Esophagus muscularis mucosa (tissue), 4 donors: ENCODE data around the gene KCNB1.

Experiments
- CTCF ChIP-seq, 3 experiments: fragments of 200-600 bp in 2 of 3; fragments of 450-650 bp in 1 of 3; sonication (generic) in 2 of 3; IDR thresholded peaks; one replicate each; pipeline ENCODE4 v1.5.1; 2017 to 2019; ENCODE audit warnings: antibody characterized with exemption in 3 of 3, mild to moderate bottlenecking in 2 of 3, moderate library complexity in 1 of 3
- EP300 ChIP-seq: sonication (generic); formaldehyde crosslinking; IDR thresholded peaks from one replicate; pipeline ENCODE4 v1.6.1; 2017; ENCODE audit warnings: antibody characterized with exemption
- POLR2A ChIP-seq: fragments of 450-650 bp; IDR thresholded peaks from one replicate; pipeline ENCODE4 v1.6.1; 2017; ENCODE audit warnings: antibody characterized with exemption, moderate library complexity, mild to moderate bottlenecking, low read depth
- POLR2AphosphoS5 ChIP-seq, 2 donors: sonication (generic); formaldehyde crosslinking; IDR thresholded peaks; one replicate each; pipeline ENCODE4 v1.6.1; 2017; ENCODE audit warnings: antibody characterized with exemption in 2 of 2

DNA sequence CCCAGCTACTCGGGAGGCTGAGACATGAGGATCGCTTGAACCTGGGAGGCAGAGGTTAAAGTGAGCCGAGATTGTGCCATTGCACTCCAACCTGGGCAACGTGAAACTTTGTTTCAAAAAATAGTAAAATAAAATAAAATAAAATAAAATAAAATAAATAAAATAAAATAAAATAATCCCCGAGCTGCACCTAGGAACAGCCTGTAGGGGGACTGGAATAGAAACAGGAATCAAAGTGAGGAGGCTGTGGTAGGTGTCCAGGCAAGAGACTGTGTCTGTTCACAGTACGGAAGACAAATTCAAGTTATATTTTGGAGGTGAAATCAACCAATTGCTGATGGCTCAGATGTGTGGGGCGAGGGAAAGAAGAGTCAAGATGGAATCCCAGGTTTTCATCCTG lies 86.2 kb downstream of the KCNB1 start:
- TF ChIP-seq EP300 (no peak), POLR2A (no peak), CTCF (IDR thresholded peaks at IDR 0.05) (peak in 2 of 3 experiments; percentile 15 to 33), POLR2AphosphoS5 (IDR thresholded peaks at IDR 0.05) (no peak)
